ENCODE data around the gene PLEKHG3. TPM values are rescaled to one million over a fixed set of nuclear protein-coding genes. Genes with fewer than 3 reads are reported as not detected.

Gene PLEKHG3
- total and polyA plus RNA-seq, 2 of the 13 experiments (the other 11 are each of a cell fraction or from before 2014, with no cell fraction given), result 7.1 to 9.8 TPM

DNA sequence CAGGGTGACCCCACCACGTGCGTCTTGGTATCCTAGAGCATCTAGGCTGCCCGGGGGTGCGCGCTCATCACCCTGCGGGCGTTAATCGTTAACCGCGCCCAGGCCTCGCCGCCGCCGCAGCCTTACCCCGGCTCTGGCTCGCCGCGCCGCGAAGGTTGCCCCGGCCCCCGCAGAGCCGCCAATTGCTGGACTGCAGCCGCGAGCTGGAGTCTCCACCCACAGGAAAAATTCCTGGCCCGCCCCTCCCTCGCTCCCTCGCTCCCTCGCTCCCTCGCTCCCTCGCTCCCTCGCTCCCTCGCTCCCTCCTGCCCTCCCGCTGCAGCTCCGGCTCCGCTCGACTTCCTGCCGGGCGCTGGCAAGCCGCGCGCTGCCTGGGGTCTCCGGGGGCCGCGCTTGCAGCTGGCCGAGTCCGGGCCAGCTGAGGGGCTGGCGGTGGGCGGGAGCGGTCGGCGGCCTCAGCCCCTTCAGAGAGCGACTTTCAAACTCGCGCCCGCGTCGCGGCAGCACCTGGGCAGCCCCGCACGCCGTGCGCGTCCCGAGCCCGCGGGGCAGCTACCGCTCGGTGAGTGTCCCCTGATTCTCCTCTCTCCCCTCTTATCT lies at the start of gene PLEKHG3 (continued):
- peak; percentile 86 for TF ChIP-seq ZNF687 (CRISPR knock-in tag; IDR thresholded peaks at IDR 0.05)
- peak; percentile 22; the same call in 1 of the 2 replicates for TF ChIP-seq IKZF5 (CRISPR knock-in tag; IDR thresholded peaks at IDR 0.05)
- TF ChIP-seq JUND (CRISPR knock-in tag; IDR thresholded peaks at IDR 0.05), result no peak
- no peak for TF ChIP-seq ZNF510 (CRISPR knock-in tag; IDR thresholded peaks at IDR 0.05; ENCODE audit: low read depth)
- TF ChIP-seq RBFOX2 (IDR thresholded peaks at IDR 0.05; ENCODE audit: low read depth, low read length), result peak; percentile 81
- TF ChIP-seq HMGXB4 (CRISPR knock-in tag; IDR thresholded peaks at IDR 0.05; ENCODE audit: borderline replicate concordance in 1 of 2, low read depth in 1 of 2), result peak in 1 of 2 experiments; percentile 55; a peak in 1 of 4 replicates
- TF ChIP-seq ZNF121 (CRISPR knock-in tag; IDR thresholded peaks at IDR 0.05), result peak; percentile 84
- TF ChIP-seq FOXP1 (IDR thresholded peaks at IDR 0.05), result no peak
- no peak for TF ChIP-seq FOXP1 (CRISPR knock-in tag; IDR thresholded peaks at IDR 0.05)
- TF ChIP-seq ZNF670 (CRISPR knock-in tag; IDR thresholded peaks at IDR 0.05; ENCODE audit: borderline replicate concordance), result peak; percentile 64; the same call in 1 of the 2 replicates
- no peak for TF ChIP-seq ZNF138 (CRISPR knock-in tag; IDR thresholded peaks at IDR 0.05; ENCODE audit: low read depth)
- no peak for TF ChIP-seq HNRNPL (IDR thresholded peaks at IDR 0.05; ENCODE audit: low read depth, low read length)
- TF ChIP-seq SALL1 (CRISPR knock-in tag; IDR thresholded peaks at IDR 0.05), result peak; percentile 73; the same call in 1 of the 2 replicates
- 0 out of 2 replicates have a peak, but pooled peaks have one; percentile 19 for TF ChIP-seq ZNF703 (CRISPR knock-in tag; IDR thresholded peaks at IDR 0.05; ENCODE audit: borderline replicate concordance)
- TF ChIP-seq ZNF24 (IDR thresholded peaks at IDR 0.05), result no peak
- TF ChIP-seq CBX2 (IDR thresholded peaks at IDR 0.05; ENCODE audit: low read depth, low read length), result no peak; the same call in 1 of the 2 replicates
- peak; percentile 87; the same call in 1 of the 2 replicates for TF ChIP-seq CBX2 (CRISPR knock-in tag; IDR thresholded peaks at IDR 0.05; ENCODE audit: low read depth)
- TF ChIP-seq ZNF343 (CRISPR knock-in tag; IDR thresholded peaks at IDR 0.05), result peak; percentile 52; the same call in 1 of the 2 replicates
- TF ChIP-seq, protein P1, sequence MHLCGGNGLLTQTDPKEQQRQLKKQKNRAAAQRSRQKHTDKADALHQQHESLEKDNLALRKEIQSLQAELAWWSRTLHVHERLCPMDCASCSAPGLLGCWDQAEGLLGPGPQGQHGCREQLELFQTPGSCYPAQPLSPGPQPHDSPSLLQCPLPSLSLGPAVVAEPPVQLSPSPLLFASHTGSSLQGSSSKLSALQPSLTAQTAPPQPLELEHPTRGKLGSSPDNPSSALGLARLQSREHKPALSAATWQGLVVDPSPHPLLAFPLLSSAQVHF (CRISPR knock-in tag; IDR thresholded peaks at IDR 0.05), result no peak
- TF ChIP-seq SMAD3 (CRISPR knock-in tag; IDR thresholded peaks at IDR 0.05), result no peak
- TF ChIP-seq KAT7 (CRISPR knock-in tag; IDR thresholded peaks at IDR 0.05; ENCODE audit: borderline replicate concordance), result peak; percentile 50; the same call in 1 of the 2 replicates
- TF ChIP-seq, protein P2, sequence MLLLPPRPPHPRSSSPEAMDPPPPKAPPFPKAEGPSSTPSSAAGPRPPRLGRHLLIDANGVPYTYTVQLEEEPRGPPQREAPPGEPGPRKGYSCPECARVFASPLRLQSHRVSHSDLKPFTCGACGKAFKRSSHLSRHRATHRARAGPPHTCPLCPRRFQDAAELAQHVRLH (CRISPR knock-in tag; IDR thresholded peaks at IDR 0.05; ENCODE audit: borderline replicate concordance, low read depth), result 0 out of 2 replicates have a peak, but pooled peaks have one; percentile 40
- no peak for TF ChIP-seq HOXA7 (CRISPR knock-in tag; IDR thresholded peaks at IDR 0.05)
